ENCODE data around the gene BAG3.

Gene BAG3

DNA sequence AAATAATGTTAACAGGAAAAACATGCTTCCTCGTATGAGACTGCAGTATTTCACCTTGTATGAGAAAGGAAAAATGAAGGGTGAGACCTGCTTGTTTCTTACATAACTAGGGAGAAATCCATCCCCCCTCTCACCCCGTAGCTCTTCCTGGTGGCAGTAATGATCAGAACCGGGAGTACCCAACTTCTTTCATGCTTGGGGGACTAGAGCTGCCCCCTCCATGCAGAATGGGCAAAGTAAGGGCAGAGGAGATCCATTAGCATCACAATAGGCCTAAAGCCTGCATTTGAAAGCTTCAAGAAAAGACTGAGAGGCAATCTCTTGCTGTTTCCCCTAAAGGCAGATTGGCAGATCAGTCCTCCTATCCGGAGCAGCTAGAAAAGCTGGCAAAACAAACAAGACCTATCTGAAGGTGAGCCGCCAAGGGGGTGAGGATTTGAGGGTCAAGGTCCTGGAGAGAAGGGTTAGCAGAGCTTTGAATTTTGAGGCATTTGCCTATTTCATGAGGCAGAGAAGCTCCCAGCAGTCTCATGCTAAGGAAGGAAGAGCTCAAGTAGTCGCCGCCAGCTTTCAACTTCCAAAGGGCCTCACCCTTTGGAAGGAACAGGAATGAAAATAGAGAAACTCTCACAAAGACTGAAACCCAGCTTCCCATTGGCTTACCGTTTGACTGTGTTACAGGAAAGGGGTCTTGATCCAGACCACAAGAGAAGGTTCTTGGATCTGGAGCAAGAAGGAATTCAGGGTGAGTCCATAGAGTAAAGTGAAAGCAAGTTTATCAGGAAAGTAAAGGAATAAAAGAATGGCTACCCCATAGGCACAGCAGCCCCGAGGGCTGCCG is 36.2 kb downstream of the BAG3 start (continued):
- TF ChIP-seq, protein P1, sequence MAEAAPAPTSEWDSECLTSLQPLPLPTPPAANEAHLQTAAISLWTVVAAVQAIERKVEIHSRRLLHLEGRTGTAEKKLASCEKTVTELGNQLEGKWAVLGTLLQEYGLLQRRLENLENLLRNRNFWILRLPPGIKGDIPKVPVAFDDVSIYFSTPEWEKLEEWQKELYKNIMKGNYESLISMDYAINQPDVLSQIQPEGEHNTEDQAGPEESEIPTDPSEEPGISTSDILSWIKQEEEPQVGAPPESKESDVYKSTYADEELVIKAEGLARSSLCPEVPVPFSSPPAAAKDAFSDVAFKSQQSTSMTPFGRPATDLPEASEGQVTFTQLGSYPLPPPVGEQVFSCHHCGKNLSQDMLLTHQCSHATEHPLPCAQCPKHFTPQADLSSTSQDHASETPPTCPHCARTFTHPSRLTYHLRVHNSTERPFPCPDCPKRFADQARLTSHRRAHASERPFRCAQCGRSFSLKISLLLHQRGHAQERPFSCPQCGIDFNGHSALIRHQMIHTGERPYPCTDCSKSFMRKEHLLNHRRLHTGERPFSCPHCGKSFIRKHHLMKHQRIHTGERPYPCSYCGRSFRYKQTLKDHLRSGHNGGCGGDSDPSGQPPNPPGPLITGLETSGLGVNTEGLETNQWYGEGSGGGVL (tag by site-specific recombination; IDR thresholded peaks at IDR 0.05), result 0 out of 2 replicates have a peak, but pooled peaks have one; percentile 33
- no peak for TF ChIP-seq KLF9 (tag by site-specific recombination; IDR thresholded peaks at IDR 0.05; ENCODE audit: low read depth)
- peak; percentile 3 for TF ChIP-seq ZNF529 (tag by site-specific recombination; IDR thresholded peaks at IDR 0.05; ENCODE audit: insufficient replicate concordance)
- TF ChIP-seq, protein P2, sequence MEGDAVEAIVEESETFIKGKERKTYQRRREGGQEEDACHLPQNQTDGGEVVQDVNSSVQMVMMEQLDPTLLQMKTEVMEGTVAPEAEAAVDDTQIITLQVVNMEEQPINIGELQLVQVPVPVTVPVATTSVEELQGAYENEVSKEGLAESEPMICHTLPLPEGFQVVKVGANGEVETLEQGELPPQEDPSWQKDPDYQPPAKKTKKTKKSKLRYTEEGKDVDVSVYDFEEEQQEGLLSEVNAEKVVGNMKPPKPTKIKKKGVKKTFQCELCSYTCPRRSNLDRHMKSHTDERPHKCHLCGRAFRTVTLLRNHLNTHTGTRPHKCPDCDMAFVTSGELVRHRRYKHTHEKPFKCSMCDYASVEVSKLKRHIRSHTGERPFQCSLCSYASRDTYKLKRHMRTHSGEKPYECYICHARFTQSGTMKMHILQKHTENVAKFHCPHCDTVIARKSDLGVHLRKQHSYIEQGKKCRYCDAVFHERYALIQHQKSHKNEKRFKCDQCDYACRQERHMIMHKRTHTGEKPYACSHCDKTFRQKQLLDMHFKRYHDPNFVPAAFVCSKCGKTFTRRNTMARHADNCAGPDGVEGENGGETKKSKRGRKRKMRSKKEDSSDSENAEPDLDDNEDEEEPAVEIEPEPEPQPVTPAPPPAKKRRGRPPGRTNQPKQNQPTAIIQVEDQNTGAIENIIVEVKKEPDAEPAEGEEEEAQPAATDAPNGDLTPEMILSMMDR (tag by site-specific recombination; IDR thresholded peaks at IDR 0.05), result no peak
- no peak for TF ChIP-seq ZNF704 (tag by site-specific recombination; IDR thresholded peaks at IDR 0.05)
- no peak for TF ChIP-seq FEZF1 (tag by site-specific recombination; IDR thresholded peaks at IDR 0.05)

DNA sequence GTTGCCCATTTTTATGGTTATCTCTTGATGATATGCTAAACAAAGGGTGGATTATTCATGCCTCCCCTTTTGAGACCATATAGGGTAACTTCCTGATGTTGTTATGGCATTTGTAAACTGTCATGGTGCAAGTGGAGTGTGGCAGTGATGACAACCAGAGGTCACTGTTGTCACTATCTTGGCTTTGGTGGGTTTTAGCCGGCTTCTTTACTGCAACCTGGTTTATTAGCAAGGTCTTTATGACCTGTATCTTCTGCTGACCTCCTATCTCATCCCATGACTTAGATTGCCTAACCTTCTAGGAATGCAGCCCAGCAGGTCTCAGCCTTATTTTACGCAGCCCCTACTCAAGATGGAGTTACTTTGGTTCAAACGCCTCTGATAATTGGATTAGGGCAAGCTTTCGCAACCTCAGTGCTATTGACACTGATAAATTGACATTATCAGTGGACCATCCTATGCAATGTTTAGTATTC is 36.9 kb downstream of the BAG3 start:
- H3K4me3 ChIP-seq (ENCODE audit: low read depth, low read length), result no peak overlapping the region
- H3K9me3 ChIP-seq (ENCODE audit: control insufficient read depth, insufficient read depth, low read depth, low read length), result no peaks in the 10 kb centered on the region
- H3K27ac ChIP-seq (ENCODE audit: extremely low read depth, low read depth, low read length), result no peak overlapping the region
- H3K4me1 ChIP-seq (ENCODE audit: control insufficient read depth, insufficient read depth, low read length), result no peaks in the 10 kb centered on the region
- ChIA-PET CTCF (interaction anchor here (0.6 to 3.1 kb wide), 10 partner anchors 8 to 352 kb away, joined by 3 to 23 read pairs (median 5); no protein-coding TSS in a partner anchor), POLR2A (interaction anchor here (0.5 to 1.8 kb wide), 3 partner anchors 8 to 38 kb away, joined by 4 to 12 read pairs (median 4); partner anchors contain the start of gene INPP5F)
- H3K36me3 ChIP-seq (ENCODE audit: control insufficient read depth in 2 of 2, insufficient read depth in 1 of 2, low read length in 2 of 2), result no peaks in the 10 kb centered on the region
- TF ChIP-seq ZEB2 (tag by site-specific recombination; IDR thresholded peaks at IDR 0.05) (no peak), MEIS1 (CRISPR knock-in tag; IDR thresholded peaks at IDR 0.05; ENCODE audit: borderline replicate concordance) (no peak), ZNF184 (tag by site-specific recombination; IDR thresholded peaks at IDR 0.05) (no peak), ZNF654 (tag by site-specific recombination; IDR thresholded peaks at IDR 0.05; ENCODE audit: low read depth) (peak; percentile 18; the same call in 1 of the 2 replicates), YY2 (tag by site-specific recombination; IDR thresholded peaks at IDR 0.05) (no peak), ZNF266 (tag by site-specific recombination; IDR thresholded peaks at IDR 0.05; ENCODE audit: low read depth) (no peak), ZNF112 (tag by site-specific recombination; IDR thresholded peaks at IDR 0.05) (no peak), ZNF701 (tag by site-specific recombination; IDR thresholded peaks at IDR 0.05) (no peak), ZNF404 (tag by site-specific recombination; IDR thresholded peaks at IDR 0.05) (no peak), ZNF121 (tag by site-specific recombination; IDR thresholded peaks at IDR 0.05) (no peak), ZNF623 (tag by site-specific recombination; IDR thresholded peaks at IDR 0.05) (no peak), ZNF560 (tag by site-specific recombination; IDR thresholded peaks at IDR 0.05; ENCODE audit: borderline replicate concordance) (no peak), ZNF837 (tag by site-specific recombination; IDR thresholded peaks at IDR 0.05) (no peak)
- TF ChIP-seq, protein P1 (tag by site-specific recombination; IDR thresholded peaks at IDR 0.05), result no peak
- TF ChIP-seq, protein P2 (tag by site-specific recombination; IDR thresholded peaks at IDR 0.05), result peak; percentile 42; the same call in 1 of the 2 replicates
- TF ChIP-seq, protein P3, sequence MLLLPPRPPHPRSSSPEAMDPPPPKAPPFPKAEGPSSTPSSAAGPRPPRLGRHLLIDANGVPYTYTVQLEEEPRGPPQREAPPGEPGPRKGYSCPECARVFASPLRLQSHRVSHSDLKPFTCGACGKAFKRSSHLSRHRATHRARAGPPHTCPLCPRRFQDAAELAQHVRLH (tag by site-specific recombination; IDR thresholded peaks at IDR 0.05), result no peak

Measured in HEK293 (cell line).